Activated T-cell treated with anti-CD3 and anti-CD28 coated beads, Interleukin-2, amount 50 U/mL, for 24 hours (primary cell): ENCODE results near the gene DDX1.

Source experiments
- DNase-seq: peaks from one replicate; pipeline ENCODE4 v3.0.0-alpha.2; 2020
- H3K27ac Mint-ChIP-seq: 2 replicates; pipeline ENCODE4 v1.8.0; 2020; ENCODE audit warnings: mild to moderate bottlenecking, mixed read lengths
- H3K27me3 Mint-ChIP-seq: 2 replicates; pipeline ENCODE4 v1.8.0; 2020; ENCODE audit warnings: mixed read lengths
- H3K36me3 Mint-ChIP-seq: 2 replicates; pipeline ENCODE4 v1.8.0; 2020; ENCODE audit warnings: low read depth, mixed read lengths
- H3K4me1 Mint-ChIP-seq: 2 replicates; pipeline ENCODE4 v1.8.0; 2020; ENCODE audit warnings: low read depth, mixed read lengths
- H3K4me3 Mint-ChIP-seq: 2 replicates; pipeline ENCODE4 v1.8.0; 2020; ENCODE audit warnings: mild to moderate bottlenecking, moderate library complexity, mixed read lengths
- H3K9me3 Mint-ChIP-seq: 2 replicates; pipeline ENCODE4 v1.8.0; 2020; ENCODE audit warnings: mixed read lengths

The DDX1 gene

GRCh38 chr2:15622214-15622613, 30.5 kb downstream of the DDX1 start:
- H3K27me3 Mint-ChIP-seq = no peaks in the 10 kb centered on the region
- H3K36me3 Mint-ChIP-seq = peaks cover 90% of the 10 kb centered on the region
- H3K9me3 Mint-ChIP-seq = no peaks in the 10 kb centered on the region
- DNase-seq = no peak
- H3K27ac Mint-ChIP-seq = no peak overlapping the region
- H3K4me1 Mint-ChIP-seq = no peaks in the 10 kb centered on the region
- no peak overlapping the region for H3K4me3 Mint-ChIP-seq

- Mint-ChIP-seq H3K36me3 (peaks cover 92% of the 10 kb centered on the region), H3K27ac (no peak overlapping the region)
Measured at GRCh38 chr2:15622614-15623480, 31.2 kb downstream of the DDX1 start.

GRCh38 chr2:15623481-15623796, 31.8 kb downstream of the DDX1 start:
- no peaks in the 10 kb centered on the region for H3K4me1 Mint-ChIP-seq
- no peak overlapping the region for H3K27ac Mint-ChIP-seq
- DNase-seq = no peak
- peaks cover 92% of the 10 kb centered on the region for H3K36me3 Mint-ChIP-seq
- H3K4me3 Mint-ChIP-seq = no peak overlapping the region
- no peaks in the 10 kb centered on the region for H3K9me3 Mint-ChIP-seq
- no peaks in the 10 kb centered on the region for H3K27me3 Mint-ChIP-seq

More at GRCh38 chr2:15622614-15623480, 31.2 kb downstream of the DDX1 start:
- no peaks in the 10 kb centered on the region for H3K9me3 Mint-ChIP-seq
- H3K4me1 Mint-ChIP-seq = no peaks in the 10 kb centered on the region
- no peak for DNase-seq
- H3K27me3 Mint-ChIP-seq = no peaks in the 10 kb centered on the region
- no peak overlapping the region for H3K4me3 Mint-ChIP-seq

- H3K4me1 Mint-ChIP-seq = no peaks in the 10 kb centered on the region
- H3K36me3 Mint-ChIP-seq = peaks cover 92% of the 10 kb centered on the region
- H3K4me3 Mint-ChIP-seq = no peak overlapping the region
- no peak for DNase-seq
- H3K9me3 Mint-ChIP-seq = no peaks in the 10 kb centered on the region
- H3K27ac Mint-ChIP-seq = no peak overlapping the region
- H3K27me3 Mint-ChIP-seq = no peaks in the 10 kb centered on the region
Measured at GRCh38 chr2:15623898-15624541, 32.4 kb downstream of the DDX1 start.

- no peaks in the 10 kb centered on the region for H3K27me3 Mint-ChIP-seq
- peaks cover 92% of the 10 kb centered on the region for H3K36me3 Mint-ChIP-seq
Measured at GRCh38 chr2:15624903-15625302, 33.2 kb downstream of the DDX1 start.

GRCh38 chr2:15625344-15626036, 33.8 kb downstream of the DDX1 start:
- Mint-ChIP-seq H3K36me3 (peaks cover 93% of the 10 kb centered on the region), H3K4me1 (no peaks in the 10 kb centered on the region), H3K27me3 (no peaks in the 10 kb centered on the region), H3K4me3 (no peak overlapping the region), H3K9me3 (no peaks in the 10 kb centered on the region), H3K27ac (peak overlapping the region; percentile 62)
- DNase-seq = no peak

More at GRCh38 chr2:15624903-15625302, 33.2 kb downstream of the DDX1 start:
- Mint-ChIP-seq H3K4me3 (no peak overlapping the region), H3K9me3 (no peaks in the 10 kb centered on the region), H3K4me1 (no peaks in the 10 kb centered on the region), H3K27ac (no peak overlapping the region)
- no peak for DNase-seq

GRCh38 chr2:15626126-15626525, 34.5 kb downstream of the DDX1 start:
- Mint-ChIP-seq H3K36me3 (peaks cover 95% of the 10 kb centered on the region), H3K9me3 (no peaks in the 10 kb centered on the region), H3K27ac (peak overlapping the region; percentile 64), H3K27me3 (no peaks in the 10 kb centered on the region), H3K4me3 (no peak overlapping the region), H3K4me1 (no peaks in the 10 kb centered on the region)
- no peak for DNase-seq

GRCh38 chr2:15626967-15627366, 35.3 kb downstream of the DDX1 start:
- no peaks in the 10 kb centered on the region for H3K9me3 Mint-ChIP-seq
- DNase-seq = no peak
- no peaks in the 10 kb centered on the region for H3K27me3 Mint-ChIP-seq
- peak overlapping the region; percentile 64 for H3K27ac Mint-ChIP-seq
- no peaks in the 10 kb centered on the region for H3K4me1 Mint-ChIP-seq
- no peak overlapping the region for H3K4me3 Mint-ChIP-seq
- H3K36me3 Mint-ChIP-seq = peaks cover 96% of the 10 kb centered on the region

GRCh38 chr2:15627817-15628684, 36.4 kb downstream of the DDX1 start:
- Mint-ChIP-seq H3K9me3 (no peaks in the 10 kb centered on the region), H3K27me3 (no peaks in the 10 kb centered on the region), H3K4me1 (no peaks in the 10 kb centered on the region), H3K36me3 (peaks cover 98% of the 10 kb centered on the region), H3K4me3 (no peak overlapping the region), H3K27ac (no peak overlapping the region)
- DNase-seq = no peak

- H3K4me3 Mint-ChIP-seq = no peak overlapping the region
- peaks cover 96% of the 10 kb centered on the region for H3K36me3 Mint-ChIP-seq
- DNase-seq = no peak
- peaks cover 2% of the 10 kb centered on the region for H3K4me1 Mint-ChIP-seq
- H3K27ac Mint-ChIP-seq = peak overlapping the region; percentile 18
- no peaks in the 10 kb centered on the region for H3K9me3 Mint-ChIP-seq
- no peaks in the 10 kb centered on the region for H3K27me3 Mint-ChIP-seq
Measured at GRCh38 chr2:15628899-15629855, 37.5 kb downstream of the DDX1 start.

- Mint-ChIP-seq H3K4me3 (no peak overlapping the region), H3K4me1 (peaks cover 2% of the 10 kb centered on the region), H3K27ac (no peak overlapping the region), H3K27me3 (no peaks in the 10 kb centered on the region), H3K9me3 (no peaks in the 10 kb centered on the region), H3K36me3 (peaks cover 94% of the 10 kb centered on the region)
- no peak for DNase-seq
Measured at GRCh38 chr2:15630121-15630977, 38.7 kb downstream of the DDX1 start.

GRCh38 chr2:15630978-15631719, 39.5 kb downstream of the DDX1 start:
- no peaks in the 10 kb centered on the region for H3K9me3 Mint-ChIP-seq
- peaks cover 94% of the 10 kb centered on the region for H3K36me3 Mint-ChIP-seq
- H3K27me3 Mint-ChIP-seq = no peaks in the 10 kb centered on the region
- DNase-seq = no peak
- no peak overlapping the region for H3K4me3 Mint-ChIP-seq
- peaks cover 2% of the 10 kb centered on the region for H3K4me1 Mint-ChIP-seq
- H3K27ac Mint-ChIP-seq = peak overlapping the region; percentile 2
